OCI-LY7 (cell line): Measurements from ENCODE around the gene PARVB.

Source experiments
- EZH2phosphoT487 ChIP-seq: fragments of 200-600 bp; sonication (generic); IDR thresholded peaks from 2 replicates; pipeline ENCODE4 v1.6.1; 2018; ENCODE audit warnings: low read depth, borderline replicate concordance, mild to moderate bottlenecking, mixed run types, antibody characterized with exemption, low read length, moderate library complexity, mixed read lengths
- TF ChIP-seq, protein P1 (sequence below): fragments of 200-600 bp; sonication (generic); conservative IDR thresholded peaks from 2 replicates; pipeline ENCODE4 v1.5.1; 2014; ENCODE audit warnings: mild to moderate bottlenecking, antibody characterized with exemption, low read length, moderate library complexity, mixed read lengths

DNA sequence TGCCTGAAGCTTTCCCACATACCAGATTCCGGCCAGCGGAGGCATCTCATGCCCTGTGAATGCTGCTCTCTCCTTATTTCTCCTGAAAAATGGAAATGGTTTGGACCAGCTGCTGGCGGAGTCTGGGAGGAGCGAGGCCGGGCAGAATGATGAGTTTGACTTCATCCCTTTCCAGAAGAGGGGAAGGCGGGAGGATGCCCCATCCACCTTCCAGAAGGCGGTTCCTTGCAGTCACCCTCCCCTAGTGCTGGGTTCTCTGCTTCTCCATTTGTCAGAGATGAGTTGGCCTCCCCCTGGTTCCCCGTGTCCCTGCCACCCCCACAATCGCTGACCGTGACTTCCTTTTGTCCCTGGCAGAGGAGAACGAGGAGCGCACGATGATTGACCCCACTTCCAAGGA is 75.6 kb downstream of the PARVB start:
- TF ChIP-seq, protein P1, sequence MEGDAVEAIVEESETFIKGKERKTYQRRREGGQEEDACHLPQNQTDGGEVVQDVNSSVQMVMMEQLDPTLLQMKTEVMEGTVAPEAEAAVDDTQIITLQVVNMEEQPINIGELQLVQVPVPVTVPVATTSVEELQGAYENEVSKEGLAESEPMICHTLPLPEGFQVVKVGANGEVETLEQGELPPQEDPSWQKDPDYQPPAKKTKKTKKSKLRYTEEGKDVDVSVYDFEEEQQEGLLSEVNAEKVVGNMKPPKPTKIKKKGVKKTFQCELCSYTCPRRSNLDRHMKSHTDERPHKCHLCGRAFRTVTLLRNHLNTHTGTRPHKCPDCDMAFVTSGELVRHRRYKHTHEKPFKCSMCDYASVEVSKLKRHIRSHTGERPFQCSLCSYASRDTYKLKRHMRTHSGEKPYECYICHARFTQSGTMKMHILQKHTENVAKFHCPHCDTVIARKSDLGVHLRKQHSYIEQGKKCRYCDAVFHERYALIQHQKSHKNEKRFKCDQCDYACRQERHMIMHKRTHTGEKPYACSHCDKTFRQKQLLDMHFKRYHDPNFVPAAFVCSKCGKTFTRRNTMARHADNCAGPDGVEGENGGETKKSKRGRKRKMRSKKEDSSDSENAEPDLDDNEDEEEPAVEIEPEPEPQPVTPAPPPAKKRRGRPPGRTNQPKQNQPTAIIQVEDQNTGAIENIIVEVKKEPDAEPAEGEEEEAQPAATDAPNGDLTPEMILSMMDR: no peak
- TF ChIP-seq EZH2phosphoT487: no peak
